Chondrocyte (in vitro differentiated cells): Measurements from ENCODE around the gene SMU1. TPM values are rescaled to one million over a fixed set of nuclear protein-coding genes. Genes with fewer than 3 reads are reported as not detected.

Source experiments
- DNase-seq: peaks from one replicate; pipeline ENCODE4 v3.0.0; 2021; ENCODE audit warnings: mixed read lengths, low spot score
- H3K27ac Mint-ChIP-seq: one replicate; pipeline ENCODE4 v1.8.0; 2021; ENCODE audit warnings: mild to moderate bottlenecking, moderate library complexity, mixed read lengths; ENCODE audit not compliant: unreplicated experiment
- H3K27me3 Mint-ChIP-seq: 2 replicates; pipeline ENCODE4 v1.8.0; 2021; ENCODE audit warnings: low read depth, mixed read lengths
- H3K36me3 Mint-ChIP-seq: 2 replicates; pipeline ENCODE4 v1.8.0; 2021; ENCODE audit warnings: low read depth, mixed read lengths
- H3K4me1 Mint-ChIP-seq: 2 replicates; pipeline ENCODE4 v1.8.0; 2021; ENCODE audit warnings: low read depth, mild to moderate bottlenecking, mixed read lengths
- H3K4me3 Mint-ChIP-seq: one replicate; pipeline ENCODE4 v1.8.0; 2021; ENCODE audit warnings: mild to moderate bottlenecking, moderate library complexity, mixed read lengths; ENCODE audit not compliant: unreplicated experiment
- H3K9me3 Mint-ChIP-seq: 2 replicates; pipeline ENCODE4 v1.8.0; 2021; ENCODE audit warnings: low read depth, mixed read lengths
- total RNA-seq: library from RNA; stranded (reverse); gene quantifications from 3 replicates; pipeline ENCODE4 v1.2.1, GENCODE V29; 2021
- TF ChIP-seq, protein P1 (sequence below): fragments of 200-600 bp; sonication (generic); IDR thresholded peaks from 2 replicates; pipeline ENCODE4 v1.5.0; 2021; ENCODE audit warnings: antibody characterized with exemption, mild to moderate bottlenecking, moderate library complexity

Gene SMU1
- total RNA-seq, 1 donor from 2014 or later, result 17.5 TPM

DNA sequence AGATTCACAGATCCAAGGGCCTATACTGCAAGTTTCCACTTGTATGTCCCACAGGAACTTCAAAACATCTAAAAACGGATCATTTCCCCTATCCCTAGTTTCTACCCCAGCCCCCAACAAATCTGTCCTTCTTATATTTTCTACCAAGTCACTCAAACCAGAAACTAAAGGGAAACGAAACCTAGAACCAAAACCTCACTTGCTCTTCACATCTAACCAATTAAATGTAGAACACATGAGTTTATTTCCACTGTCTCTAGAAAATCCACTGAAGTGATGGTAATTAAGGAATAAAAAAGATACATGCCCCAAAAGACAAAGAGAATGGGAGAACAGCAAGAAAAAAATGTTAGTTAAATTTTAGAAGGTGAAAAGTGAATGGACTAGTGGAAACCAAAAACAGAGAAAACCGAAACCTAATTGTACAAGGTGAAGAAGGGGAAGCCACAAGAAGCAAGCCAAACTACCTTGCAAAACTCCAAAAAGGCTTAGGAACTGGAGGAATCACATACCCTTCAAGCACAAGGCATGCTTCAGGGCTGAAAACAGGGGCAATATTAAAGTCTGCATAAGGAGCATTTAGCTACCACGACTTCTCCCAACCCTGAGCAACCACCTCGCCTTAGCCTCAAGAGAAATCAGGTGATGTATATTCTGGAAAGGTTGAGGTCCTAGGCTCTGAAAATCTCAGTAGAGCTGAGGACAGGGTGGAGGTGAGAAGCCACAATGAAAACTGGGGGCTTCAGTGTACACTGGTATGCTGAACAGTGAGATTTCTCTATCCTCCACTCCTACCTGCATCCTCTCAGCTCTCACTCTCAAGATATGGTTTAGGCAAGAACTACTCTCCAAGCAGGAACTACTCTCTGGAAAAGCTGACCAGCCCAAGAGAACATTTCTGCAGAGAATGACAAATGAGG is 11.1 kb downstream of the SMU1 start:
- TF ChIP-seq, protein P1, sequence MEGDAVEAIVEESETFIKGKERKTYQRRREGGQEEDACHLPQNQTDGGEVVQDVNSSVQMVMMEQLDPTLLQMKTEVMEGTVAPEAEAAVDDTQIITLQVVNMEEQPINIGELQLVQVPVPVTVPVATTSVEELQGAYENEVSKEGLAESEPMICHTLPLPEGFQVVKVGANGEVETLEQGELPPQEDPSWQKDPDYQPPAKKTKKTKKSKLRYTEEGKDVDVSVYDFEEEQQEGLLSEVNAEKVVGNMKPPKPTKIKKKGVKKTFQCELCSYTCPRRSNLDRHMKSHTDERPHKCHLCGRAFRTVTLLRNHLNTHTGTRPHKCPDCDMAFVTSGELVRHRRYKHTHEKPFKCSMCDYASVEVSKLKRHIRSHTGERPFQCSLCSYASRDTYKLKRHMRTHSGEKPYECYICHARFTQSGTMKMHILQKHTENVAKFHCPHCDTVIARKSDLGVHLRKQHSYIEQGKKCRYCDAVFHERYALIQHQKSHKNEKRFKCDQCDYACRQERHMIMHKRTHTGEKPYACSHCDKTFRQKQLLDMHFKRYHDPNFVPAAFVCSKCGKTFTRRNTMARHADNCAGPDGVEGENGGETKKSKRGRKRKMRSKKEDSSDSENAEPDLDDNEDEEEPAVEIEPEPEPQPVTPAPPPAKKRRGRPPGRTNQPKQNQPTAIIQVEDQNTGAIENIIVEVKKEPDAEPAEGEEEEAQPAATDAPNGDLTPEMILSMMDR, result no peak
- Mint-ChIP-seq H3K27me3 (no peaks in the 10 kb centered on the region), H3K9me3 (no peaks in the 10 kb centered on the region), H3K4me1 (peaks cover 16% of the 10 kb centered on the region), H3K4me3 (no peak overlapping the region), H3K27ac (no peak overlapping the region), H3K36me3 (peaks cover 29% of the 10 kb centered on the region)
- no peak for DNase-seq

DNA sequence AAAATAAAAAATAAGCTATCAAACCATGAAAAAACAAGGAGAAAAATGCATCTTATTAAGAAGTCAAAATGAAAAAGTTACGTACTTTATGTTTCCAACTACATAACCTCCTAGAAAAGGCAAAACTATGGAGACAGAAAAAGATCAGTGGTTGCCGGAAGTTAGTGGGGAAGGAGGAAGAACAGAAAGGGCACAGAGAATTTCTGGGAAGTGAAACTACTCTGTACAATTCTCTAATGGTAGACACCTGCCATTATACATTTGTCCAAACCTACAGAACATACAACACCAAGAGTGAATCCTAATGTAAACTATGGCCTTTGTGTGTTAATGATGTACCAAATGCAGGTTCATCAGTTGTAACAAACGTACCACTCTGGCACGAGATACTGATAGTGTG is 25.3 kb downstream of the SMU1 start:
- TF ChIP-seq, protein P1, result no peak
- H3K4me1 Mint-ChIP-seq, result no peaks in the 10 kb centered on the region
- H3K9me3 Mint-ChIP-seq, result no peaks in the 10 kb centered on the region
- H3K27ac Mint-ChIP-seq, result no peak overlapping the region
- no peak for DNase-seq
- H3K27me3 Mint-ChIP-seq, result no peaks in the 10 kb centered on the region
- H3K4me3 Mint-ChIP-seq, result no peak overlapping the region
- H3K36me3 Mint-ChIP-seq, result peaks cover 17% of the 10 kb centered on the region

DNA sequence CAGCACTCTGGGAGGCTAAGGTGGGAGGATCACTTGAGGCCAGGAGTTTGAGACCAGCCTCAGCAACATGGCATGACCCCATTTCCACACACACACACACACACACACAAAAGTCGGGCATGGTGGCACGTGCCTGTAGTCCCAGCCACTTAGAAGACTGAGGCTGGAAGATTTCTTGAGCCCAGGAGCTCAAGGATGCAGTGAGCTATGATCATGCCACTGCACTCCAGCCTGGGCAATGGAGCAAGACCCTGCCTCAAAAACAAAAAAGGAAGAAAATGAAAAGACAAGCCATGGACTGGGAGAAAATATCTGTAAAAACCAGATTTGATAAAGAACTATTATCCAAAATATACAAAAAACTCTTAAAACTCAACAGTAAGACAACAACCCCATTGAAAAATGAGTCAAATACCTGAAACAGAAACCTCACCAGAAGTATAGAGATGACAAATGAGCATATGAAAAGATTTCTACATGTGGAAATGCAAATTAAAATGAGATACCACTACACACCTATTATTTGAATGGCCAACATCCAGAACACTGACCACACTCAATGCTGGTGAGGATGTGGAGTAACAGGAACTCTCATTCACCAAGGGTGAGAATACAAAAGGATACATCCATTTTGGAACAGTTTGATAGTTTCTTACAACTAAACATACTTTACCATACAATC is 26.7 kb downstream of the SMU1 start:
- TF ChIP-seq, protein P1, result no peak
- Mint-ChIP-seq H3K4me3 (no peak overlapping the region), H3K27ac (no peak overlapping the region), H3K4me1 (peaks cover 4% of the 10 kb centered on the region), H3K27me3 (no peaks in the 10 kb centered on the region), H3K36me3 (peaks cover 18% of the 10 kb centered on the region), H3K9me3 (no peaks in the 10 kb centered on the region)
- DNase-seq, result no peak

DNA sequence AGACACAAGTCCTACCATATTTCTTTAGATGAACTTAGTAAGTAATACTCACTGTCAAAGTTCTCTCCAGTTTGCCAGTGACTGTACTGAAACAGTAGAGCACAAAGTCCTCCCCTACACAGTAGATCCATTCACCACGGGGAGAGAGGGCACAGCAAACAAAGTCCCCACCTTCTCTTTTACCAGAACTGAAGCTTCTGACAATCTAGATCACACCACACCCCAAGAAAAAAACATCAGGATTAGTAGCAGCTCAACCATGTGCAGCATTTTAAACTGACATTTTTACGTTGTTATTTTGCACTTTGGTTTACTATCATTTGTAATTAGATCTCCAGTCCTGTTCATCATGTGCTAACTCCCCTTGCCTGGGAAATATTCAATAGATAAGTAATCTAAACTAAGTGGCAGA is 28.4 kb downstream of the SMU1 start:
- H3K27me3 Mint-ChIP-seq, result no peaks in the 10 kb centered on the region
- no peak overlapping the region for H3K4me3 Mint-ChIP-seq
- no peak overlapping the region for H3K27ac Mint-ChIP-seq
- DNase-seq, result no peak
- H3K4me1 Mint-ChIP-seq, result peaks cover 17% of the 10 kb centered on the region
- no peaks in the 10 kb centered on the region for H3K9me3 Mint-ChIP-seq
- H3K36me3 Mint-ChIP-seq, result peaks cover 16% of the 10 kb centered on the region
- TF ChIP-seq, protein P1, result no peak

DNA sequence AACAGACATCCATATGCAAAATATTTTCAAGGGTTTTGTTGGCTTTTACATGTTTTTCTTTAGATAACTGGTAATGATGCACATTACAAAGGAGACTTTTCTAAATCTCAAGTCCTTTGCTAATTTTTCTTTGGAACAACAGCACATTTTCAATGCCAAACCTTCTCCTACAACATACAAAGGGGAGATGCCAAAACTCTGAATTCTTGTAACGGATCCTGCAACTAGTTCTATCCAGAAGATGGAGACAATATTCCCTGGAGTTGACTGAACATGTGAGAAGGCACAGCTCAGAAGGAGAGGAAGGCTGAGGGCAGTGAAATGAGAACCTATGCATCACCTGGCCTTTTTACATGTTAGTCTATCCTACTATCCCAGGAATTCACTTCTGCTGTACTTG is 30.4 kb downstream of the SMU1 start:
- H3K36me3 Mint-ChIP-seq, result peaks cover 12% of the 10 kb centered on the region
- peak overlapping the region; percentile 36 for H3K27ac Mint-ChIP-seq
- H3K27me3 Mint-ChIP-seq, result no peaks in the 10 kb centered on the region
- H3K4me1 Mint-ChIP-seq, result peaks cover 17% of the 10 kb centered on the region
- H3K9me3 Mint-ChIP-seq, result no peaks in the 10 kb centered on the region
- H3K4me3 Mint-ChIP-seq, result no peak overlapping the region
- no peak for DNase-seq
- TF ChIP-seq, protein P1, result no peak
